HG03432 (cell line): Measurements from ENCODE around the gene PLXDC2.

Experiments used
- ATAC-seq: cut with Tn5 transposase; IDR thresholded peaks from one replicate; pipeline ENCODE4 v1.9.1; 2021; ENCODE audit warnings: mild to moderate bottlenecking, moderate library complexity; ENCODE audit not compliant: unreplicated experiment

The PLXDC2 gene

GRCh38 chr10:19848226-19848985, 32.2 kb downstream of the PLXDC2 start:
- ATAC-seq = no peak

- ATAC-seq = no peak
Measured at GRCh38 chr10:19853831-19854230, 37.6 kb downstream of the PLXDC2 start.

- no peak for ATAC-seq
Measured at GRCh38 chr10:19857876-19858275, 41.6 kb downstream of the PLXDC2 start.

GRCh38 chr10:19860107-19860506, 43.9 kb downstream of the PLXDC2 start:
- ATAC-seq = no peak

- ATAC-seq = no peak
Measured at GRCh38 chr10:19862811-19863515, 46.7 kb downstream of the PLXDC2 start.

- ATAC-seq = no peak
Measured at GRCh38 chr10:19865676-19866075, 49.4 kb downstream of the PLXDC2 start.

GRCh38 chr10:19869370-19869769, 53.1 kb downstream of the PLXDC2 start:
- ATAC-seq = no peak

GRCh38 chr10:19872504-19873271, 56.5 kb downstream of the PLXDC2 start:
- ATAC-seq = no peak

- ATAC-seq = no peak
Measured at GRCh38 chr10:19874190-19874589, 58.0 kb downstream of the PLXDC2 start.

- no peak for ATAC-seq
Measured at GRCh38 chr10:19874791-19875190, 58.6 kb downstream of the PLXDC2 start.

- no peak for ATAC-seq
Measured at GRCh38 chr10:19876570-19876969, 60.3 kb downstream of the PLXDC2 start.

GRCh38 chr10:19877466-19878255, 61.4 kb downstream of the PLXDC2 start:
- ATAC-seq = no peak

GRCh38 chr10:19882621-19883020, 66.4 kb downstream of the PLXDC2 start:
- ATAC-seq = no peak

GRCh38 chr10:19888061-19888660, 71.9 kb downstream of the PLXDC2 start:
- no peak for ATAC-seq

GRCh38 chr10:19889256-19889655, 73.0 kb downstream of the PLXDC2 start:
- no peak for ATAC-seq

- ATAC-seq = no peak
Measured at GRCh38 chr10:19891429-19891828, 75.2 kb downstream of the PLXDC2 start.

- no peak for ATAC-seq
Measured at GRCh38 chr10:19892270-19892669, 76.0 kb downstream of the PLXDC2 start.

- ATAC-seq = no peak
Measured at GRCh38 chr10:19892677-19893076, 76.4 kb downstream of the PLXDC2 start.

- no peak for ATAC-seq
Measured at GRCh38 chr10:19895500-19895899, 79.3 kb downstream of the PLXDC2 start.

- no peak for ATAC-seq
Measured at GRCh38 chr10:19902456-19902855, 86.2 kb downstream of the PLXDC2 start.
